CD4-positive, alpha-beta T cell treated with Interferon gamma for 1 hour (primary cell): Measurements from ENCODE around the gene TPSG1.
"Not testable (repeated sequence)": the region's sequence is repeated elsewhere in the genome, so short reads cannot be mapped to it uniquely, and the experiment has no call there.

Experiments used
- DNase-seq: peaks from one replicate; pipeline ENCODE4 v3.0.0-alpha.2; 2020

TPSG1 gene

GRCh38 chr16:1225051-1225451 lies at the start of gene TPSG1:
TPSG1 (minus strand) TSS chr16:1225268; CDS start chr16:1225252, 16 bp downstream.
- no peak for DNase-seq

DNA sequence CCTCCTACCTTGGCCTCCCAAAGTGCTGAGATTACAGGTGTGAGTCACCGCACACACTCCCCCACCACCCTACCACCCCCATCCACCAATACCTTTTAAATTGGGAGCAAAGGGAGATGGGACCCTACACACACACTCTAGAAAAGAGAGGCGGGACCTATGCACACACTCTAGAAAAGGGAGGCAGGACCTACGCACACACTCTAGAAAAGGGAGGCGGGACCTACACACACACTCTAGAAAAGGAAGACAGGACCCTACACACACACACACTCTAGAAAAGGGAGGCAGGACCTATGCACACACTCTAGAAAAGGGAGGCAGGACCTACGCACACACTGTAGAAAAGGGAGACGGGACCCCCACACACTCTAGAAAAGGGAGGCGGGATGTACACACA lies 49.7 kb upstream of the TPSG1 start:
- no peak for DNase-seq

GRCh38 chr16:1273816-1274215 lies 48.7 kb upstream of the TPSG1 start:
- DNase-seq: no peak

- no peak for DNase-seq
Measured at GRCh38 chr16:1272453-1273198, 47.6 kb upstream of the TPSG1 start.

DNA sequence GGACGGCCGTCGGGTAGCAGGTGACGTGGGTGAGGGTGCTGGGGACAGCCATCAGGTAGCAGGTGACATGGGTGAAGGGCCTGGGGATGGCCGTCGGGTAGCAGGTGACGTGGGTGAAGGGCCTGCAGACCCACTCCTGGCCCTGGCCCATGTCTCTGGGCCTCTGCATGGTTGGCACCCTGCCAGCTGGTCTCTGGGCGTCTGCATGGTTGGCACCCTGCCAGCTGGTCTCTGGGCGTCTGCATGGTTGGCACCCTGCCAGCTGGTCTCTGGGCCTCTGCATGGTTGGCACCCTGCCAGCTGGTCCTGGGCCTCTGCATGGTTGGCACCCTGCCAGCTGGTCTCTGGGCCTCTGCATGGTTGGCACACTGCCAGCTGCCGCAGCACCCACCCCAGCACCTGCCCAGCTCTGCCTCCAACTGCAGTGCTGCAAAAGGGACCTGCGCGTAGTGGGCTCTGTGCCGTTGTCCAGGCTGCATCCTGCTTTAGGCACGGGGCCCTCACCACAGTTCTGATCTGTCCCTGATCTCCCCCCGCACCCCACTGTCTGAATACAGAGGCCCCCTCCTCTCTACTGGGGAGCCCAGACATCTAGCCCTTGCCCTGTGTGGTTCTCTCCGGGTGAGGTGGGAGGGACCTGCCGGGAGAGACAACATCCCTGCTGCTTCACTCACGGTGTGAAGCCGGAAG lies 46.8 kb upstream of the TPSG1 start:
- not testable (repeated sequence) for DNase-seq

GRCh38 chr16:1271380-1271723 lies 46.3 kb upstream of the TPSG1 start:
- no peak for DNase-seq

- not testable (repeated sequence) for DNase-seq
Measured at GRCh38 chr16:1269418-1269817, 44.4 kb upstream of the TPSG1 start.

DNA sequence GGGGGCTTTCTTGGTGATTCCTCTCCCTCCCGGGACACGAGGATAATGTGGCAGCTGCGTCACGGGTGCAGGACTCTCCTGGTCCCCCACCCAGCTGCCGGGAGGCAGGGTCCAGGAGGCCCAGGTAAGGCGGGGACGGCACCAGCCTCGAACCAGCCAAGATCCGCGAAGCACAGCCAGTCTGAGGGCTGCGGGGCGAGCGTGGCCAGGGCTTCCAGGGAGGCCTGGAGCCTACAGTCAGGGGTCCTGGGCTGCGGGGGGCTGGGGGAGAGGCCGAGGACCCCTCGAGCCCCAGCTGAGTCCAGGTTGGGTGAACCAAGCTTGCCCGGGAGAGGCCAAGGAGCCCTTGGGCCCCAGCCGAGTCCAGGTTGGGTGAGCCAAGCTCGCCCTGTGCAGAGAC lies 40.8 kb upstream of the TPSG1 start:
- DNase-seq: no peak

DNA sequence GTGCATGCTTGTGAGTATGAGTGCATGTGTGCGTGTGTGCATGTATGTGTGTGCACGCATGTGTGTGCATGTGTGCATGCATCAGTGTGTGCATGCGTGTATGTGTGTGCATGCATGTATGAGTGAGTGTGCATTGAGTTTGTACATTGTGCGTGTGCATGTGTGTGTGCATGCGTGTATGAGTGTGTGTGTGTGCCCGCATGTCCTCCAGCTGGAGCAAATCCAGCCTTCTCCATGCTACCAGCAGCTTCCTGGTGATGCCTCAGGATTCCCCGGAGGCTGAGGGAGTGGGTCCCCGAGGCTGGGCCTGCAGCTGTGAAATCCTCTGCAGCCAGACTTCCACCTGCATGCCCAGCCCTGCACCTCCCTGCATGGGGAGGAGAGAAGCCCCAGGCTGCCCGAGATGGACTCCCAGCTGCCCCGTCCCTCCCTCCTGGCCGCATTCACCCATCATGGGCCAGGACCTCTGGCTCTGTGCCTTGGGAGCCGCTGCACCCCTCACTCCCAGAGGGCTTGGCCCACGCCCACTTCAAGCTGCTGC lies 40.1 kb upstream of the TPSG1 start:
- no peak for DNase-seq

DNA sequence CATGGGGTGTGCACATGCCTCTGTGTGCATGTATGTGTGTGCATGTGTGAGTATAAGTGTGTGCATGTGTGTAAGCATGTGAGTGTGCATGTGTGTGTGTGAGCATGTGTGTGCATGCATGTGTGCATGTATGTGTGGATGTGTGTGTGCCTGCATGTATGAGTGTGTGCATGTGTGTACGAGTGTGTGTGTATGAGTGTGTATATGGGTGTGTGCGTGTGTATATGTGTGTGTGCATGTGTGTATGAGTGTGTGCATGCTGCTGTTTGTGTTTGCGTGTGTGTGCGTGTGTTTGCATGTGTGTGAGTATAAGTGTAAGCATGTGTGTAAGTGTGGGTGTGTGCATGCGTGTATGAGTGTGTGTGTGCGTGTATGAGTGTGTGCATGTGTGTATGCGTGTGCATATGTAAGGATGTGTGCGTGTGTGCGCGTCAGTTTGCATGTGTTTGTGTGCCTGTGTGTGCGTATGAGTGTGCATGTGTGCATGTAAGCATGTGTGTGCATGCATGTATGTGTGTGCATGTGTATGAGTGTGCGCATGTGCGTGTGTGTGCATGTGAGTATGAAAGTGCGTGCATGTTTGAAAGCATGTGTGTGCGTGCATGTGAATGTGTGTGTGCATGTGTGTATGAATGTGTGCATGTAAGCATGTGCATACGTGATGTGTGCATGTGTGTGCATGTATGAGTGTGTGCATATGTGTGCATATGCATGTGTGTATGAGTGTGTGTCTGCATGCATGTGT lies 39.4 kb upstream of the TPSG1 start:
- no peak for DNase-seq

- no peak for DNase-seq
Measured at GRCh38 chr16:1263591-1264344, 38.7 kb upstream of the TPSG1 start.

- DNase-seq: no peak
Measured at GRCh38 chr16:1262846-1263221, 37.8 kb upstream of the TPSG1 start.

GRCh38 chr16:1262210-1262845 lies 37.3 kb upstream of the TPSG1 start:
- no peak for DNase-seq

DNA sequence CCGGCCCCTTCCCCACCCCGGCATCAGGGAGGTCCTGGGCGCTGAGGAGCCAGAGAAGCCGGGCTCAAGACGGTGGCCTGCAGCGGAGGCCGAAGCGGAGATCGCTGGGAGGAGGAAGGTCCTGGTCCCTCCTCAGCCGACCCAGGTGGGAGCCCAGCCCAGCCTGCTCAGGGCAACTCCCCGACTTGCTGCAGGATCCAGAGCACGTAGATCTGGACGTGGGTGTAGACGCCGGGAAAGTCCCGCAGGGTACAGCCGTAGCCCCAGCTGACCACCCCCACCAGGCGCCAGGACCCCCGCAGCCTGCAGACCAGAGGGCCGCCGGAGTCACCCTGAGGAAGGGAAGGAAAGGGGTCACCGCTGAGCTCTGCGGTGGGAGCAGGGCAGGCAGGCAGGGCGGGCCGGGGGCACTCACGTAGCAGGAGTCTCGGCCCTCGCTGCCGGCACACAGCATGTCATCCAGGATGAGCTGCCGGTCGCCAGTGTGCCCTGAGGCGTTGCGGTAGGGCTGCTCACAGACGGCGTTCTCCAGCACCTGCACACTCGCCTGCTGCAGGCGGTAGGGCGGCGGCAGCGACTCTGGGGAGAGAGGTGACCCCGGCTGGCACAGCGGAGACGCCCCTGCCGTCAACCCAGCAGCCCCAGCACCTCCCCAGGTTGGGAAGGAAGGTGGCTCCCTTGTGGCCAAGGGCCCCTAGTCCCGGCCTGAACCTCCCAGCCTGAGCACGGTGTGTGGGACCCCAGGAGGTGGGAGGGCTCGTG lies 36.2 kb upstream of the TPSG1 start:
- DNase-seq: no peak

- no peak for DNase-seq
Measured at GRCh38 chr16:1260101-1260680, 35.1 kb upstream of the TPSG1 start.

- DNase-seq: no peak
Measured at GRCh38 chr16:1259760-1260068, 34.6 kb upstream of the TPSG1 start.

- DNase-seq: no peak
Measured at GRCh38 chr16:1258906-1259759, 34.1 kb upstream of the TPSG1 start.

- no peak for DNase-seq
Measured at GRCh38 chr16:1258225-1258600, 33.1 kb upstream of the TPSG1 start.

DNA sequence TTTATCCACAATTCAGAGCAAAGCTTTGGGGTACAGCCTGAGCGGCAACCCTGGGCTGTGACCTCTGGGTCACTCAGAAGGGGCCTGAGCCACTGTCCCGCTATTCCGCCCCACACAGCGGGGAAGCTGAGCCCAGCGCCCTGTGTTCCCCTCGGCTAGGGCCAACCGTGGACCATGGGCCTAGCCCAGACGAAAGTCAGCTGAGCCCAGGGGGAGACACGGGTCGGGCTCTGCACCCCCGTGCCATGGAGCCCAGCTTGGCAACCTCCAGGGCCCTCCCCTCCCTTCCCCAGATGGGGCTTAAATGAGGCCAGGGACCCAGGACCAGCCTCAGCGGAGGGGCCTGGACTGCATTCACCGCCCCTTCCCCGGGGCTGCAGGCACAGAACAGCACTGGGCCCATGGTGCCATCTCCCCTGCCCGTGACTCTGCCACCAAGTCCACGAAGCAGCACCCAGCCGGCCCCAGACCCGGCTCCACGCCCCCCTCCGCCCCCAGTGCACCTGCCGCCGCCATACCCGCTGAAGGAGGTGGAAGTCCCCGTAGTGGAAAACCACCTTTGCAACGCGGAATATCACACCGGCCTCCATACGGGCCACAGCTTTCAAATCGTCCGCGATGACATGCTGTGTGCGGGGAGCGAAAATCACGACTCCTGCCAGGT lies 32.6 kb upstream of the TPSG1 start:
- DNase-seq: no peak

DNA sequence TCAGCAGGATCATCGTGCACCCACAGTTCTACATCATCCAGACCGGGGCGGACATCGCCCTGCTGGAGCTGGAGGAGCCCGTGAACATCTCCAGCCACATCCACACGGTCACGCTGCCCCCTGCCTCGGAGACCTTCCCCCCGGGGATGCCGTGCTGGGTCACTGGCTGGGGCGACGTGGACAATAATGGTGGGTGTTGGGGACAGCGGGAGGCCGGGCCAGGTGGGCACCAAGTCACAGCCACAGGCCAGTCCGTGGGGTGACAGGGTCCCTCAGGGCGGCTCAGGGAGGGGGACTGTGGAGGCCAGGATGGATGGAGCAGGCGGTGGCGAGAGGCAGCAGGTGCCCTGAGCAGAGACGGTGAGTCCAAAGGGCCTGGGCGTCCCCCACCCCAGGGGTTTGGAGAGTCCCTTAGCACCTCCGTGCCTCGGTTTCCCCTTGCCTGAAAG lies 31.8 kb upstream of the TPSG1 start:
- DNase-seq: no peak
